Stimulated activated CD4-positive, alpha-beta T cell treated with anti-CD3 and anti-CD28 coated beads, Interleukin-1b, Interleukin-23, amount 100 ng/mL, for 24 hours (primary cell): ENCODE results near the gene PPP1R12C.

Experiments
- DNase-seq, 4 experiments: peaks; one replicate each; pipeline ENCODE4 v3.0.0-alpha.2; 2020; ENCODE audit warnings: low read depth in 4 of 4, low spot score in 1 of 4

PPP1R12C gene

DNA sequence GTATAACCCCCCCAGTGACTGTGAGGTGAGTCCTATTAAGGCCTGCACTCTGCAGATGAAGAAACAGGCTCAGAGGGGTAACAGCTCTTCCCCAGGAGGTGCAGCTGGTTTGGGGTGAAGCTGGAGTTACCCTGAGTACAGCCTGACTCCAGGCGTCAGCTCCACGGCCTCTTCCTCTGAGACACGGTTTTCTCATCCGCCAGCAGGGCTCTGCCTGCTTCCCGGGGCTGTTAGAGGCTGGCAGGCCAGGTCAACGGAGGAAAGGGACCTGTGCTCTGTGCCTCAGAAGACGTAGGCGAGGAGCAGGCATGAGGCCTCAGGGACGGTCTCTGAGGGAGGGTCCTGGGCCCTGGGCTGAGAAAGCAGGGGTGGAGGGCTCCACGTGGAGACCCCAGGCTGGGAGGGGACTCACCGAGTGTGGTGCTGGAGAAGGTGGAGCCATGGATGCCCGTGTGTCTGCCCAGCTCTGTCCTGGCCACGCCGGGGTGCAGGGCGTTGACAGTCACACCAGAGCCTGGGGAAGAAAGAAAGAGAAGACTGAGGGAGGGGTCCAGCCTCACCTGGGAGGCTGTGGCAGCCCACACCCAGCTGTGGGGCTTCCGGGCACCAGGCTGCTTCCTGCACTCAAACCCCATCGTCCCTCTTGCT, 70.3 kb downstream of the PPP1R12C start:
- DNase-seq = no peak

DNA sequence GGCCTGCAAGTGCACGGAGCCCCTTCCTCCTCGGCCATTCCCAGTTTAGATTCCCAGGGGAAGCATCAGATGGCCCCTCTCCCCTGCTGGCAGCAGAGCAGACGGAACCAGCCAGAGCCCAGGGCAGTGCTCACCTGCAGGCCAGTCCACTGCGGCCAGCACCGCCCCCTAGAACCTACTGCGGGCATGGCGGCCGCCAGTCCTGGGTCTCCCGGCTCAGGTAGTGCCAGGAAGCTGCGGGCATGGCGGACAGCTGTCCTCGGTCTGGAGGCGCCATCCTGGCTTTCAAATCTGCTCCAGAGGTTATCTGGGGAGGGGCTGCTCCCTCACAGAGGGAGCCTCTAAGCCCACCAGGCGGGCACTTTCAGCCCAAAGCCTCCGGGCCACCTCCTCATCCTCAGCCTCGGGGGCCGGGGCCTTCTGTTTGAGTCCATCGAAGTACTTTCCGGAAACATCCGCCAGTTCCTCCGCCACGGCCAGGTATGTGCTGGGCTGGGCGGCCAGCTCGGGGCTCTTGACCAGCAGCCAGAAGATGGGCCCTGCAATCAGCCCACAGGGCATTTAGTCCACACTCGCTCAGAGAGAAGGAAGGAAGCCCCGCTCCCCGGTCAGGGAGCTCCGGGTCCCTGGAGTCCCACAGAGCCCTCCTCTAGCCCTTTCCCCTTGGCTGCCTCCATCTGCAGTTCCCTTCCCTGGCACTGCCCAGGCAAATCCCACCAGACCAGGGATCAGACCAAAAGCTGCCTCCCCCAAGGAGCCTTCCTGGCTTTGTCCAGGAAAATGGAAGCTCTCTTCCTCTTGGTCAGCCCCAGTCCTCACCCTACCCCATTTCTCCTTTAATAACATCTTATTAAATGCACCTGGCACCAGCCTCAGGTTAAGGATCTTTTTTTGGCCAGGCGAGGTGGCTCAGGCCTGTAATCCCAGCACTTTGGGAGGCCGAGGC, 72.4 kb downstream of the PPP1R12C start:
- no peak for DNase-seq

DNA sequence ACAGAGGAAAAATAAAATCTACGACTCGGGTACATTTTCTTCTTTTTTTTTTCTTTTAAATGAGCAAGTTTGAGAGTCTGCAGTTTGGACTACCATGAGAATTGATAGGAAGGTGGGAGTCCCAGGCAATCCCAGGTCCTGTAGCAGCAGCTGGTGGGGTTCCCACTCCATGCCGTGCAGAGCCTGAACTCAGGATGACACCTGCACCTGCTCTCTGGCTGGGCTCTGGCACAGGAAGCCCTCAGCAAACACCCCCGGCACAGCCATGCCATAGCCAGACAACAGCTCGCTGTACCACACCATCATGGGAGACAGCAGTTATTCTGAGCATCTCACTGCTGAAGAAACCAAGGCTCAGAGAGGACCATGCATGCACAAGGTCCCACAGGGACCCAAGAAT, 73.2 kb downstream of the PPP1R12C start:
- no peak for DNase-seq

DNA sequence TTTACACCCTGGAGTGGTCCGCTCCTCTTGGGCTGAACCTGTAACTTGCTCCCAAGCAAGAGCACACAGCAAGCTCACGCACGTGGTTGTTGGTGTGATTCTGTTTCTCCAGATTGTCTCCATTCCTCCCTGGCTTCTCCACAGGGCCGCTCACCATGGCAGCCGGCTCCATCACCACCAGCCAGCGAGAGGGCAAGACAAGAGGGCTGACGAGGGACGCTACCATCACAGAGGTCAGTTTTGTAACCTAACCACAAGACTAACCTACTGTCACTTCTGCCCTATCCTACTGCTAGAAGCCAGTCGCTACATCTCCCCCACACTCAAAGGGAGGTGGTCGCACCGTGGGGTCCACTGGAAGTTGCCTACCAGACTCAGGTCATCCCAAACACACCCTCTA, 74.7 kb downstream of the PPP1R12C start:
- no peak for DNase-seq

DNA sequence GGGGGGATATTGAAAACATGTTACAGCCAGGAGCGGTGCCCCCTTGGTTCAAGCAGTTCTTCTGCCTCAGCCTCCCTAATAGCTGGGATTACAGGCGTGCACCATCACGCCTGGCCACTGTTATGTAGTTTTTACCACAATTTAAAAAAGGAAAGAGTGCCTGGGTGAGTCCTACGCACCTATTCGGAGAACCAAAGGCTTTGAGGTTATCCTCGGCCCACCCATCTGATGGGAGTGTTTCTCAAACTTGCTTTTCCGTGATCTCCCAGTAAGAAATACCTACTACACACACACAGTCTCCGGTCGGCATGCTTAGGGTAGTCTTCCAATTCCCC, 75.1 kb downstream of the PPP1R12C start:
- no peak for DNase-seq

DNA sequence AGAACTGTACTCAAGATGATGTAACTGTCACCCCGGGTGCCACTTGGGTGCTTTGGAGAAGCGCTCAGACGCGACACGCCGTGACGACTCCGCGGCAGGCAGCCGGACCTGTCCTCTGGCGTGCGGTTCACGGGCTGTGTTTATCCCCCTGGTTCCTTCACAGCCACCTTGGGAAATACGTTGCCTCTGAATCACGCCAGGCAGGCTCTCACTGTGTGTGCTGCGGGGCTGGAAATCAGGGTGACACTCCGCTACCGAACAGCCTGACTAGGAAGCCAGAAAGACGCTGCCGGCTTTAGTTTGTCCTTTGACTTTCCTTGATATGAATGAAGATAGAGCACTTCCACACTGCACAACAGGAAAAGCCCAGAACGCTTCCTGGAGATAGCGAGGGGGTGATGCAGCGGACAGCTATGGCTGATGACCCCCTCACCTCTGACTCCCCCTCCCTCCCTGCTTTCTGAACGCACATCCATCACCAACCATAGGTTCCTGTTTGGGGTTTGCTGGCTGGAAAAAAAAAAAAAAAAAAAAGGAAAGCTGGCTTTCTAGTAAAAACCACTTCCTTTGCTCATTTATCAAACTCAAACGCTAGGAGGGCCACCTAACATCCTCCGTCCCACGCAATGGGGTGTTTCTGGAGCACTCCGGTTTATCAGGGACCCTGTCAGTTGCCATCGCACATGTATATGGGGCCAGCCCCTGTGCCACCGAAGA, 75.7 kb downstream of the PPP1R12C start:
- DNase-seq = peak in 1 of 4 experiments; percentile 9

DNA sequence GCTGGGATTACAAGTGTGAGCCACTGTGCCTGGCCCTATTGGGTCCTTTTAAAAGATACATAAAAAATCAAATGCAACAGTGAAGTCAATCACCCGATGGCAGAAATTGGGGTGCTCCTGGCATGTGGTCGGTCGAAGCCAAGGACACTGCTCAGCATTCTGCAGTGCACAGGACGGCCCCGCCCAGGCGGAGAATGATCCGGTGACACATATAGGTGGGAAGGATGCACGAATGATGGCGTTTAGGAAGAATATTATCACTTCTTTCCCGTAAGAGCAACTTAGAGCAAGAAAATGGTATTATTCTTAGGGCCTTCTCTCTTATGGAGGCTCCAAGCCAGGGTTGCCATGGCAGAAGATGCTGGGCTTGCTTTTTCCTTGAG, 76.2 kb downstream of the PPP1R12C start:
- DNase-seq = no peak
